G401.6 (cell line): ENCODE data around the gene TMEM247.

Experiments
- FAIRE-seq: peaks from 2 replicates; lab custom pipeline; 2012; peaks lifted over from hg19 to GRCh38; lab: Jason Lieb, UNC

TMEM247 gene

GRCh38 chr2:46479265-46479664, at the start of gene TMEM247:
Gene TMEM247 (plus strand): TSS chr2:46479565.
- no peak for FAIRE-seq

DNA sequence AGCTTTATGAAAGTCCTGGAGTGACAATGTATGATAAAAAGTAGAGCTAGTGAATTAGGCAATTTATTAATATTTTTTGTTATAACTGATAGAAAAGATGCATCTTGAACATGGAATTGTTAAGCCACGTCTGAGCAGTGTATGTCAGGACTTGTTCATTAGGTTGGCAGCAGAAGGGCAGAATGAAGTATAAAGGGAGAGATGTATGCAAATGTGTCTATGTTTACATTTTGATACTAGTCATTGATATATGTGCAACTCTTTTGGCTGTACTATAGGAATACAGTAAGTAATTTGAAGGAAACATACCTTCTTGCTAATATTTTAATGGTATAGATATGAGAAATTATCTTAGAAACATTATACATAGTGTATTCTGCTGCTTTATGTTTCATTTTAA, 49.0 kb upstream of the TMEM247 start:
- FAIRE-seq: no peak

GRCh38 chr2:46430992-46431391, 48.4 kb upstream of the TMEM247 start:
- FAIRE-seq: no peak

- FAIRE-seq: no peak
Observed at GRCh38 chr2:46431481-46432235, 47.7 kb upstream of the TMEM247 start.

- FAIRE-seq: no peak
Observed at GRCh38 chr2:46434851-46435273, 44.5 kb upstream of the TMEM247 start.

- no peak for FAIRE-seq
Observed at GRCh38 chr2:46435353-46435752, 44.0 kb upstream of the TMEM247 start.

GRCh38 chr2:46435796-46436360, 43.5 kb upstream of the TMEM247 start:
- no peak for FAIRE-seq

DNA sequence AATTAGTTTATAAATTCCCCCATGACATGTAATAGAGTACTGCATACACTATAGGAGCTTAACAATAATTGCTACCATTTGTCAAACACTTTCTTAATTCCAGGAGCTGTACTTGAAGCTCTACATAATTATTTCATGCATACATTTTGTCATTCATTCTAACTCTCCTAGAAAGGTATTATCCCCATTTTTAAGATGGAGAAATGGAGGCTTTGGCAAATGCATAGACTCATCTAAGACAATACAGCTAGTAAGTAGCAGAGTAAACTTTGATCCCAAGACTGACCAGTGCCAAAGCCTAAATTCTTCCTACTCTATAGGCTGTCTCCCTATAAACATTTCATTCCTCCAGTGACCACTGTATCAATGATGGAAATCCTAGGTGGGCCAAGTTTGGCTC, 42.6 kb upstream of the TMEM247 start:
- FAIRE-seq: no peak

GRCh38 chr2:46438102-46438501, 41.3 kb upstream of the TMEM247 start:
- FAIRE-seq: no peak

GRCh38 chr2:46438794-46439193, 40.6 kb upstream of the TMEM247 start:
- FAIRE-seq: no peak

DNA sequence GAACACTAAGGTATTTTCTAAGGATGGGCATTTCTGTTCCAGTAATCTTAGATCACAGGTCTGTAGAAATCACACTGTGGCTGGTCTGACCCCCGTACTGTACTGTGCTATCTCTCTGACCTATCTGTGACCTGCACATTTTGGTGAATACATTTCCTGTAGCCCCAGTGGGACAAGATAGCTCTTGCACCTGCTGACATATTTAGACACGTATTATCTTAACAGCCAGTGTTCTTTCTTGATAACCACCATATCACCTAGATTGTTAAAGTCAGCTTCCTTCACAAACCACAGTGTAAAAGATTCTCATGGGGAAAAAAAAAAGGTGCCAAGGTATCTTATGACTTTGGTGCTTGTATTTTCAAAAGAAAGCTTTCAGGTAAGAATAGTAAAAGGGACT, 39.8 kb upstream of the TMEM247 start:
- FAIRE-seq: no peak

DNA sequence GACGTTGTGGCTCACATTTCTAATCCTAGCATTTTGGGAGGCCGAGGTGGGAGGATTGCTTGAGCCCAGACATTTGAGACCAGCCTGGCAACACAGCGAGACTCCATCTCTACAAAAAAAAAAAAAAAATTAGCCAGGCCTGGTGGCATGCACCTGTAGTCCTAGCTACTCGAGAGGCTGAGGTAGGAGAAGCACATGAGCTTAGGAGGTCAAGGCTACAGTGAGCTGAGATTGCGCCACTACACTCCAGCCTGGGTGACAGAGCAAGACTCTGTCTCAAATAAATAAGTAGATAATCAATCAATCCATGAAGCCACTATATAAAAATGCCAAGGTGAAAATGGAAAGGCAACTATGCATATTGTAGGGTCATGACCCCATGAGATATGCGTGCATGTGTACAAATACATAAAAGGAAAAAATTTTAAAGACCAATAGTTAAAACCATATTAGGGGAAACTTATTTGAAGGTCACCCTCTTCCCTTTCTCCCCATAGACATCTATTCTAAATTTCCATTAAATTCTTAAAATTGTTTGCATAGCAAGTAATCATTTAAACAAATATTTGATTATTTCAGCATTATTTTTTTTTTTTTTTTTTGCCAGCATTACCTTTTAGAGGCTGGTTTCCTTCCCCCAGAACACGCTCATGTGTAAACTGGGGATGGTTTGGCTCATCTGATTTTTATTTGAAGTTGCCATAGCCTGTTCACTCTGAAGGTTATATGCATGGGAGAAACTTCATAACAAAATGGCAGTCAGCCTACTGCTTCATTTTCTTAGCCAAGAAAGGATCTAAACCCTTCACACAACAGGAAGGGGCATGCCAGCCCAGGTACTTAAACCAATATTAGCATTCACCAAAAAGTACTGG, 37.3 kb upstream of the TMEM247 start:
- FAIRE-seq: no peak

GRCh38 chr2:46444732-46445131, 34.6 kb upstream of the TMEM247 start:
- FAIRE-seq: no peak

GRCh38 chr2:46445556-46445955, 33.8 kb upstream of the TMEM247 start:
- FAIRE-seq: no peak

- FAIRE-seq: no peak
Observed at GRCh38 chr2:46446871-46447568, 32.3 kb upstream of the TMEM247 start.

DNA sequence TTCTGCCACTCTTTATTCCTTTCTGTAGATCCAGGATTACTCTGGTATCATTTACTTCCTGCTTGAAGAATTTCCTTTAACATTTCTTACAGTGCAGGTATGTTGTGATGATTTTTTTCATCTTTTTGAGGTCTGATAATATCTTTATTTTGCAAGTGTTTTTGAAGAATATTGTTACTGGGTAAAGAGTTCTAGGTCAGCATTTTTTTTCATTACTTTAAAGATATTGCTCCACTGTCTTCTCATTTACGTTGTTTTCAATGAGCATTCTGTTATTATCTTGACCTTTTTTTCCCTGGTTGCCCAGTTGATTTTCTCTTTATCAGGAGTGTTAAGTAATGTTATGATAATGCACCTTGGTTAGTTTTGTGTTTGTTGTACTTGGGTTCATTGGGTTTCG, 31.7 kb upstream of the TMEM247 start:
- FAIRE-seq: no peak

DNA sequence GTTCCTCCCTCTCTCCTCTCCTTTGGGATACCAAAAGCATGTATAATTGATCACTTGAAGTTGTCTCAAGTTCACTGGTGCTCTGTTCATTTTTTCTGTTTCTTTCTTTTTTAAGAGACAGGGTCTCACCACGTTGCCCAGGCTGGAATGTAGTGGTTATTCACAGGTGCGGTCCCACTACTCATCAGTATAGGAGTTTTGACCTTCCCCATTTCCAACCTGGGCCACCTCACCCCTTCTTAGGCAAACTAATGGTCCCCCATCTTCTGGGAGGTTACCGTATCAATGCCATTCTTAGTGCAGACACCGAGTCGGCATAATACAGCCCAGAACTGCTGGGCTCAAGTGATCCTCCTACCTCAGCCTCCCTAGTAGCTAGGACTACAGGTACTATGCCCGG, 31.3 kb upstream of the TMEM247 start:
- FAIRE-seq: no peak

DNA sequence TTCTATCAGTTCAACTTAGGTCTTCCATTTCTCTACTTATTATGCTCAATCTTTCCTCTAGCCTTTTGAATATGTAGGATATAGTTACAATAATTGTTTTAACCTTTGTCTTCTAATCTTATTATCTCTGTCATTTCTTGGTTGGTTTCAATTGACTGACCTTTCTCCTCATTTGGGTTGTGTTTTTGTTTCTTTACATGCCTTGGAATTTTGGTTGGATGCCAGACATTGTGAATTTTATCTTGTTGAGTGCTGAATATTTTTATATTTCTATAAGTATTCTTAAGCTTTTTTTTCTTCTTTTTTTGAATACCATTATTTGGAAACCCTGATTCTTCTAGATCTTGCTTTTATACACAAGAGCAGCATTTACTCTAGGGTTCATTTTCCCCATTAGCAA, 30.7 kb upstream of the TMEM247 start:
- no peak for FAIRE-seq

DNA sequence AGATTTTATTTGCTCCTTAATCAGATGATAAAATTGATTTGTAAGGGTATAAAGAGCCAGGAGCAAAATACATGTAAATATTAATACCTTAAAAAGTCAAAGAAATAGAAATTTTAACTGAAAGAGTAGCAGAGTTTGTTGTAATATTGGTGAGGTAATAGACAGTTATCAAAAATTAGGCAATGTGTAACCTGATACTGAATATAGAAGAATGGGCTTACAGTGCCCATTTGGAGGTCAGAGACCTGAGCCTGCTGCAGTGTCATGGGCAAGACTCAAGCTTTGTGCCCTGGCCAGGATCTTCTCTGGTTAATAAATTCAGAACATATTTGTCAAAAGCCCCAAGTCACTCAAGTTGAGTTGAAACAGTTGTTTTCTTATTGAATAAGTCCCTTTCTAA, 29.7 kb upstream of the TMEM247 start:
- no peak for FAIRE-seq

DNA sequence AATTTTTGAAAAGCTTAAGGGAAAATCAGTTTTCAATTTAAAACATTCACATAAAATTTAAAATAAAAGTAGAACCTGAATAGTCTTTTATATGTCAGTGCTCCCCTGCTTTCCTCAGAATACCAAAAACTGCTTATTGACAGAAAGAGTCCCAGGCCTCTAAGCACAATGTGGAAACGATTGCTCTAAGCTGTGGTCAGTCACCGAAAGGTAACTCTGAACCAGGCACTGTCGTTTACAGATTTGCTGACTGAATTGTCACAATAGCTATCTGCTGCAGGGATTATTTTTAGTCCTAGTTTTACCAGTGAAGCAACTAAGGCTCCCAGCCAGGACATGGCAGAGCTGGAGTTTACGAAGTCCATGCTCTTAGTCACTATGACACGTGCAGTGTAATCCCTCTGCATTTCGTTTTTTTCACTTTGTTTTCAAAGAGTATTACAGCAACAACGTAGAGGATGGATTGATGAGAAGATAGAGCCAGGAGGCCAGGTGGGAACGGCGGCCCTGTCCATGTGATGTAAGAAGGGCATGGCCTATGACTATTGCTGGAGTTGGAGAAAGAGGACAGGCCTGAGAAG, 28.1 kb upstream of the TMEM247 start:
- FAIRE-seq: no peak

- FAIRE-seq: no peak
Observed at GRCh38 chr2:46456789-46457188, 22.6 kb upstream of the TMEM247 start.
